Hepatocyte (in vitro differentiated cells): Measurements from ENCODE around the gene KRT36.

Source experiments
- EZH2 ChIP-seq: fragments of 200-600 bp; sonication (generic); IDR thresholded peaks from 2 replicates; pipeline ENCODE4 v1.6.1; 2016; ENCODE audit warnings: antibody characterized with exemption, mild to moderate bottlenecking, borderline replicate concordance
- EZH2phosphoT487 ChIP-seq: fragments of 200-600 bp; sonication (generic); IDR thresholded peaks from one replicate; pipeline ENCODE4 v1.6.1; 2018; ENCODE audit warnings: antibody characterized with exemption, mild to moderate bottlenecking, low read depth, moderate library complexity; ENCODE audit not compliant: unreplicated experiment, severe bottlenecking
- TF ChIP-seq, protein P1 (sequence below): fragments of 200-600 bp; sonication (generic); IDR thresholded peaks from 2 replicates; pipeline ENCODE4 v1.5.1; 2016; ENCODE audit warnings: antibody characterized with exemption, mild to moderate bottlenecking; ENCODE audit not compliant: poor library complexity

DNA sequence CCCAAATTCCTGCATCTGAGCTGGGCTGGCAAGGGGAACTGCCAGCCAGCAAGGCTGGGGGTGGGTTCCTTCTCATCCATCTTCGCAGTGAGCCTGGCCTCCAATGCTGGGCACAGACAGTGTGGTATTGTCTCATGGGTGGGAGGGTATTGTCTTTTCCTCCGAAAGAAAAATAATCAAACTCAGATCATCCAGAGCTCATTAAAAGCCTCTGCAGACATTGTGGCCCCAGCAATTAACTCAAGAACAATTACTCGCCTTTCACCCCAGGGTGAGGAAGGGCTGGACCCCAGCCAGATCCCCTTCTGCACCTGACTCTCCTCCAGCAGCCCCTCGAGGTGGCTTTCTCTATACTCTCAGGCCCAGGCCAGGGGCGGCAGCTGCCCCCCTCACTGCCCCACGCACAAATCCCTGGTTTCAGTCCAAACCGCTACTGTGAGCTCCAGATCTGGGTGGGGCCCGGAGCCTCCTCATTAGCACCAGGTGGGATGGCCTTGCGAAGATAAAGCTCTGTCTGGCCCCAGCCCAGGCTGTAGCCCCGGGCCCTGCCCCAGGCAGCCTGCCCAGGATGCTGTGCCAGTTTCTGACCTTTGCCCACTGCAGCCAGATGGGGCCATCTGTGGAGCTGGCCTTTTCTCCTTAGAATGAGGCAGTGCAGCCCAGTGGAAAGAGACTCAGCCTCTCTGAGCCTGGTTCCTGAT lies 31.3 kb upstream of the KRT36 start:
- TF ChIP-seq, protein P1, sequence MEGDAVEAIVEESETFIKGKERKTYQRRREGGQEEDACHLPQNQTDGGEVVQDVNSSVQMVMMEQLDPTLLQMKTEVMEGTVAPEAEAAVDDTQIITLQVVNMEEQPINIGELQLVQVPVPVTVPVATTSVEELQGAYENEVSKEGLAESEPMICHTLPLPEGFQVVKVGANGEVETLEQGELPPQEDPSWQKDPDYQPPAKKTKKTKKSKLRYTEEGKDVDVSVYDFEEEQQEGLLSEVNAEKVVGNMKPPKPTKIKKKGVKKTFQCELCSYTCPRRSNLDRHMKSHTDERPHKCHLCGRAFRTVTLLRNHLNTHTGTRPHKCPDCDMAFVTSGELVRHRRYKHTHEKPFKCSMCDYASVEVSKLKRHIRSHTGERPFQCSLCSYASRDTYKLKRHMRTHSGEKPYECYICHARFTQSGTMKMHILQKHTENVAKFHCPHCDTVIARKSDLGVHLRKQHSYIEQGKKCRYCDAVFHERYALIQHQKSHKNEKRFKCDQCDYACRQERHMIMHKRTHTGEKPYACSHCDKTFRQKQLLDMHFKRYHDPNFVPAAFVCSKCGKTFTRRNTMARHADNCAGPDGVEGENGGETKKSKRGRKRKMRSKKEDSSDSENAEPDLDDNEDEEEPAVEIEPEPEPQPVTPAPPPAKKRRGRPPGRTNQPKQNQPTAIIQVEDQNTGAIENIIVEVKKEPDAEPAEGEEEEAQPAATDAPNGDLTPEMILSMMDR = no peak
- no peak for TF ChIP-seq EZH2phosphoT487
- no peak for TF ChIP-seq EZH2
